GM11168 (cell line): ENCODE data around the gene TMEM263.
"Not testable (repeated sequence)": the region's sequence is repeated elsewhere in the genome, so short reads cannot be mapped to it uniquely, and the experiment has no call there.

ENCODE experiments used
- in situ Hi-C: fragments of 300-500 bp; cut with MboI; formaldehyde crosslinking; loops from one replicate; pipeline ENCODE4 v1.12.0; 2022; ENCODE audit warnings: low sequenced_read_pairs; ENCODE audit not compliant: unreplicated experiment

TMEM263 gene

GRCh38 chr12:106982229-106982628 is 26.5 kb downstream of the TMEM263 start:
- in situ Hi-C loops = no loop called here

- in situ Hi-C loops = no loop called here
These were observed 29.0 kb downstream of the TMEM263 start for GRCh38 chr12:106984588-106985137.

- in situ Hi-C loops = no loop called here
These were observed 29.8 kb downstream of the TMEM263 start for GRCh38 chr12:106985479-106985878.

DNA sequence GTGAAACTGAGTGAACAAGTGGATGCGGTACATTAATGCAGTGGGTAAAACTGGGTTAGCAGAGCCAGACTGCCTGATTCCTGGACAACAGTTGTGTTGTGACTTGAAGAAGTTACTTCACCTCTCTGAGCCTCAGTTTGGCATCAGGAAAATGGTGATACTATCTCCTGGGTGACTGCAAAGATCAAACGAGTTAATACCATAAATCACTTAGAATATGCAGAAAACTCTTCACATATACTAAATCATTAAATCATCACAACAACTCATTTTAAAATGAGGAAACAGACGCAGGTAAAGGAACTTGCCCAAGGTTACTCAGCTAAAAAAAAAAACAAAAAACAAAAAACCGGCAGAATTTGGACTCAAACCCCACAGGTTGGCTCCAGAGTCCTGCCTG is 30.4 kb downstream of the TMEM263 start:
- in situ Hi-C loops = no loop called here

- in situ Hi-C loops = no loop called here
These were observed 31.1 kb downstream of the TMEM263 start, which contains the start of gene MTERF2 for GRCh38 chr12:106986625-106987389. Gene MTERF2 (minus strand): TSS chr12:106987146. CDS start chr12:106978714, 8,432 bp downstream.

GRCh38 chr12:106987846-106988245 is 32.1 kb downstream of the TMEM263 start:
- in situ Hi-C loops = no loop called here

GRCh38 chr12:106994579-106995220 is 39.0 kb downstream of the TMEM263 start:
- in situ Hi-C loops = no loop called here

GRCh38 chr12:106996102-106996501 is 40.4 kb downstream of the TMEM263 start:
- in situ Hi-C loops = not testable (repeated sequence)

- in situ Hi-C loops = no loop called here
These were observed 42.2 kb downstream of the TMEM263 start for GRCh38 chr12:106997916-106998315.

DNA sequence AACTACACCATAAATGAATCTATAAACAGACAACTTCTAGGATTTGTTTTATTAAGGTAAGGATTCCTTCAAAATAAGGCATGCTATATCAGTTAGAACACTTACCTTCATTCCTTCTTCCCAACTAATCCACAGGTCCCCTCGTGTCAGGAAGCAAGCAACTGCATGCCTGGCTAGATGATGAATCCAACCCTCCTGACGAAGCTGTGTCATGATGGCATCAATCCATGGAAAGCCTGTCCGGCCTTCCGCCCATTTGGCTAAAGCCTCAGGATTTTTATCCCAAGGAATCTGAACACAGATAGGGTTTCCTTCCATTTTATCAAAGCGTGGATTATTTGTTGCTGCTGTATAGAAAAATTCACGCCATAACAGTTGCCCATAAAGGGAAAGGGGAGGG is 43.7 kb downstream of the TMEM263 start:
- in situ Hi-C loops = no loop called here

- in situ Hi-C loops = not testable (repeated sequence)
These were observed 47.0 kb downstream of the TMEM263 start for GRCh38 chr12:107002665-107003064.

DNA sequence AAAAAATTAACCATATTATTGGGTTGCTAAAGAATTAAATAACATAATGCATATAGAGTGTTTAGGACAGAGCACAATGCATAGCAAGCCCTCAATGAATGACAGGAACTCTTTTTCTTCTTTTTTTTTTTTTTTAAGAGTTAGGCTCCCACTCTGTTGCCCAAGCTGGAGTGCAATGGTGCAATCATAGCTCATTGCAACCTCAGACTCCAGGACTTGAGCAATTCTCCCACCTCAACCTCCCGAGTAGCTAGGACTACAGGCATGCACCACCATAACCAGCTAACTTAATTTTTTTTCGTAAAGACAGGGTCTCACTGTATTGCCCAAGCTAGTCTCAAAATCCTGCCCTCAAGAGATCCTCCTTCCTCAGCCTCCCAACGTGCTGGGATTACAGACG is 51.7 kb downstream of the TMEM263 start:
- in situ Hi-C loops = no loop called here

GRCh38 chr12:107011519-107011918 is 55.8 kb downstream of the TMEM263 start:
- in situ Hi-C loops = no loop called here

DNA sequence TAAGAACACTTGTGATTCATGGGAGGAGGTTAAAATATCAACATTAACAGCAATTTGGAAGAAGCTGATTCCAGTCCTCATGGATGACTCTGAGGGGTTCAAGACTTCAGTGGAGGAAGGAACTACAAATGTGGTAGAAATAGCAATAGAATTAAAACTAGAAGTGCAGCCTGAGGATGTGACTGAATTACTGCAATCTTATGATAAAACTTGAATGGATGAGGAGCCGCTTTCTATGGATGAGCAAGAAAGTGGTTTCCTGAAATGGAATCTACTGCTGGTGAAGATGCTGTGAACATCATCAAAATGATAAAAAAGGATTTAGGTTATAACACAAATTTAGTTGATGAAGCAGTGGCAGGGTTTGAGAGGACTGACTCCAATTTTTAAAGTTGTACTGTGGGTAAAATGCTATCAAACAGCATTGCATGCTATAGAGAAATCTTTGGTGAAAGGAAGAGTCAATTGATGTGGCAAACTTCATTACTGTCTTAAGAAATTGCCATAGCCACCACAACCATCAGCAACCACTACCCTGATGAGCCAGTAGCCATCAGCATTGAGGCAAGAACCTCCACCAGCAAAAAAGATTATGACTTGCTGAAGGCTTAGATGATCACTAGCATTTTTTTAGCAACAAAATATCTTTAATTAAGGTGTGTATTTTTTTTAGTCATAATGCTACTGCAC is 57.2 kb downstream of the TMEM263 start:
- in situ Hi-C loops = no loop called here

DNA sequence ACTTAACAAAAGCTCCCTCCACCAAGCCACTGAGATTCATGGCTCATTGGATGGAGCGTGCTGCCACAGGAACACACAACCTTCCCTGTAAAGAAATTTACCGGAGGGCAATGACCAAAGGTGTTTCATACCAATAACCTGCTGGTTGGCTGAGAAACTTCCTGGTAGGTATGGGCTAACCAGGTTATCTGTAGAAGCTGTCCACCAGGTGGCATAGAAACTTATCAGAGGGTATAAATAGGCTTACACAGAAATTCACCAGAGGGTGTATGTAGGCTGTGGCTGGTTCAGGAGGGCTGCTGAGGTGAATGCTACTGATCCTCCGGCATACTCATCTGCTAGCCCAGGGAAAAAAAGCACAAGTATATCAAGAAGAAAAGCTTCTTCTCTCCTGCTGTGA is 58.3 kb downstream of the TMEM263 start:
- in situ Hi-C loops = no loop called here

DNA sequence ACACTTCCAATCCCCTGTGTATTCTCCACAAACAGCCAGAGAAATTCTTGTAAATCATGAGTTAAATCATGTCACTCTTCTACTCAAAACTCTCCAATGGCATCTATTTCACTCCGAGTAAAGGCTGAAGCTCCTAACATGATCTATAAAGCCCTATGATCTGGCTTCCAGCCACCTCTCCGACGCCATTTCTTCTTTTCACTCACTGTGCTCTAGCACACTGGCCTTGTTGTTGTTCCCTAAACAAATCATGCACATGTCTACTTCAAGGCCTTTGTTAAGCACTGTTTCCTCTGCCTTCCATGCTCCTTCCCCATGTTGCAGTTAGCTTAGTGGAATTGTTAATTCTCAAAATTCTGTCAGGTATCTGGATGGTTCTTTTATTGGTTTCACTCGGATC is 61.3 kb downstream of the TMEM263 start:
- in situ Hi-C loops = no loop called here

- in situ Hi-C loops = no loop called here
These were observed 63.8 kb downstream of the TMEM263 start for GRCh38 chr12:107019546-107019945.
